ENCODE measurements around the gene SMAD3. TPM values are rescaled to one million over a fixed set of nuclear protein-coding genes. Genes with fewer than 3 reads are reported as not detected.
"Not testable (repeated sequence)": the region's sequence is repeated elsewhere in the genome, so short reads cannot be mapped to it uniquely, and the experiment has no call there.

SMAD3 gene
- polyA plus RNA-seq (ENCODE audit: insufficient read length in 10 of 10): 10 to 100 TPM; 22.3 to 34.0 (median 24.1) TPM
- long read RNA-seq, donor 1, full-length matches to known transcripts: 4 of 4 reads
- long read RNA-seq, donor 1, partial matches to known transcripts: 0 of 4 reads
- long read RNA-seq, donor 1, other reads (novel, unspliced or antisense): 0 of 4 reads
- long read RNA-seq, donor 2, full-length matches to known transcripts: 4 of 4 reads
- long read RNA-seq, donor 2, partial matches to known transcripts: 0 of 4 reads
- long read RNA-seq, donor 2, other reads (novel, unspliced or antisense): 0 of 4 reads
- long read RNA-seq, donor 3: 0 reads
- long read RNA-seq, donor 4, full-length matches to known transcripts: 2 of 2 reads
- long read RNA-seq, donor 4, partial matches to known transcripts: 0 of 2 reads
- long read RNA-seq, donor 4, other reads (novel, unspliced or antisense): 0 of 2 reads
- long read RNA-seq, donor 5, full-length matches to known transcripts: 8 of 13 reads
- long read RNA-seq, donor 5, partial matches to known transcripts: 5 of 13 reads
- long read RNA-seq, donor 5, other reads (novel, unspliced or antisense): 0 of 13 reads
- long read RNA-seq, donor 6, full-length matches to known transcripts: 9 of 22 reads
- long read RNA-seq, donor 6, partial matches to known transcripts: 13 of 22 reads
- long read RNA-seq, donor 6, other reads (novel, unspliced or antisense): 0 of 22 reads
- long read RNA-seq, donor 7, full-length matches to known transcripts: 2 of 2 reads
- long read RNA-seq, donor 7, partial matches to known transcripts: 0 of 2 reads
- long read RNA-seq, donor 7, other reads (novel, unspliced or antisense): 0 of 2 reads
- long read RNA-seq, donor 8, full-length matches to known transcripts: 2 of 2 reads
- long read RNA-seq, donor 8, partial matches to known transcripts: 0 of 2 reads
- long read RNA-seq, donor 8, other reads (novel, unspliced or antisense): 0 of 2 reads
- long read RNA-seq, donor 9, full-length matches to known transcripts: 1 of 1 reads
- long read RNA-seq, donor 9, partial matches to known transcripts: 0 of 1 reads
- long read RNA-seq, donor 9, other reads (novel, unspliced or antisense): 0 of 1 reads

DNA sequence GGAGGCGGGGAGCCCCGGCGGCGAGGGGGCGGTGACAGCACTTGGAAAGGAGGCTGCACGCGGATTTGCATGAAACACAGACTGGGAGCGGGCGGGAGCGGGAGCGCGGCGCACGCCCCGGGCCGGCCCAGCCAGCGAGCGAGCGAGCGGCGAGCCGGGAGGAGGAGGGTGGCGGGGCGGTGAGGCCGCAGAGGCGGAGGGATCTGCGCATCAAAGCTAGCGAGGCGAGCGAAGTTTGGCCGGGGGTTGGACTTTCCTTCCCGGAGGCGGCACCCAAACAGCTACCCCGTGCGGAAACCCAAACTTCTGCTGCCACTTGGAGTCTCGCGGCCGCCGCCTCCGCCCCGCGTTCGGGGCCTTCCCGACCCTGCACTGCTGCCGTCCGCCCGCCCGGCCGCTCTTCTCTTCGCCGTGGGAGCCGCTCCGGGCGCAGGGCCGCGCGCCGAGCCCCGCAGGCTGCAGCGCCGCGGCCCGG, at the start of gene SMAD3:
TSS of gene SMAD3 (plus strand) at position 72 of the 475 bp plus-strand sequence. CDS start 553 bp downstream, outside the sequence.
- DNase-seq: peak; percentile 94 to 97 (median 95)

DNA sequence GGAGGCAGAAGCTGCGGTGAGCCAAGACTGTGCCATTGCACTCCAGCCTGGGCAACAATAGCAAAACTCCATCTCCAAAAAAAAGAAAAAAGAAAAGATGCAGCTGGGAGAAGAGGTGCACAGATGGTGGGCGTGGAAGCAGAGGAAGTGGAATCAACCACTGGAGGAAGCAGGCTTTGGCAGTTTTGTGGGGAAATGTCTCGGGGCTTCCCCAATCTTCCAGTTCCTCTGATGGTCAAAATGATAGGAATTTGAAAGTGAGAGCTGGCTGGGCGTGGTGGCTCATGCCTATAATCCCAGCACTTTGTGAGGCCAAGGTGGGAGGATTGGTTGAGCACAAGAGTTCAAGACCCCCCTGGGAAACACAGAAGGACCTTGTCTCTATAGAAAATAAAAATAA, 48.1 kb upstream of the SMAD3 start:
- no peak for DNase-seq

DNA sequence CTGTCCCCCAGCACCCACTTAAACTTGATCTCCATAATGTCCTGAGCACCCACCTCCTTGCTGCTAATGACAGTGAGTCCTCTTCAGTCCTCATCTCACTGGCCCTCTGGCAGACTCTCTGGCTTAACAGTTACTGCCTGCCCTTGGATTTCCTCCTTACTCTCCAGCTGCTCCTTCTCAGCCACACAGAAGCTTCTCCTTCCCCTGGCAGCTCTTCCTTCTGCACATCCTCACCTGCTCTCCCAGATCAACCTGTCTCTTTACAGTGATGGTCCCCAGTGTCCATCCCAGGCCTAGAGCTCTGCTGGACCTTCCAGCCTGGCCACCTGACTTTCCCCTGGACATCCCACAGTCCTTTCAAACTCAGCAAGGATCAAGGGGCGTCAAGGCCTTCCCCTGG, 47.4 kb upstream of the SMAD3 start:
- no peak for DNase-seq

GRCh38 chr15:67018441-67018840, 47.0 kb upstream of the SMAD3 start:
- no peak for DNase-seq

GRCh38 chr15:67019069-67019468, 46.3 kb upstream of the SMAD3 start:
- no peak for DNase-seq

- no peak for DNase-seq
These were observed 45.4 kb upstream of the SMAD3 start for GRCh38 chr15:67019884-67020520.

GRCh38 chr15:67020668-67021067, 44.7 kb upstream of the SMAD3 start:
- DNase-seq: not testable (repeated sequence)

GRCh38 chr15:67021455-67021854, 43.9 kb upstream of the SMAD3 start:
- no peak for DNase-seq

- no peak for DNase-seq
These were observed 42.8 kb upstream of the SMAD3 start for GRCh38 chr15:67022587-67023105.

- DNase-seq: no peak
These were observed 41.7 kb upstream of the SMAD3 start for GRCh38 chr15:67023517-67024313.

- peak; percentile 86 to 95 (median 92) for DNase-seq
These were observed 40.9 kb upstream of the SMAD3 start for GRCh38 chr15:67024314-67024997.

- no peak for DNase-seq
These were observed 40.4 kb upstream of the SMAD3 start for GRCh38 chr15:67024998-67025368.

- DNase-seq: peak in 1 of 3 donors; percentile 86
These were observed 39.4 kb upstream of the SMAD3 start for GRCh38 chr15:67025719-67026609.

GRCh38 chr15:67026610-67026967, 38.8 kb upstream of the SMAD3 start:
- no peak for DNase-seq

- not testable (repeated sequence) for DNase-seq
These were observed 37.0 kb upstream of the SMAD3 start for GRCh38 chr15:67028440-67028839.

- DNase-seq: no peak
These were observed 35.2 kb upstream of the SMAD3 start for GRCh38 chr15:67030036-67030762.

GRCh38 chr15:67031331-67031730, 34.1 kb upstream of the SMAD3 start:
- no peak for DNase-seq

DNA sequence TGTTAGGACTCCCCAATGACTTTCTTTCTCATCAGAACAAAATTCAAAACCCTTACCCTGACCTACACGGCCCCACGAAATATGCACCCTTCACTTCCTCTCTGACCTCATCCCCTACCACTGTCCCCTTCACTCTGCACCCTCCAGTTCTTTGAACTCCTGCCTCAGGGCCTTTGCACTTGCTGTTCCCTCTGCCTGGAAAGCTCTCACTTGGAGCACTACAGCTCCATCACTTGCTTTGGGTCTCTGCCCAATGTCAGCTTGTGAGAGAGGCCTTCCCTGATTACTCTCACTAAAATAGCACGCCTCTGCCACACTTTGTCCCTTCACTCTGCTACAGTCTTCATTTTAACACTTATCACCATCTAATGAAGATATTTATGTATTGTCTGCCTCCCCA, 32.8 kb upstream of the SMAD3 start:
- no peak for DNase-seq
